Thoracic aorta (tissue), 2 donors: ENCODE measurements around the gene APIP. TPM values are rescaled to one million over a fixed set of nuclear protein-coding genes. Genes with fewer than 3 reads are reported as not detected.

ENCODE experiments used
- ATAC-seq: fragments of 150-250 bp; one replicate; pipeline ENCODE4 v1.8.0; 2017; ENCODE audit warnings: low read depth; ENCODE audit not compliant: insufficient number of reproducible peaks, low FRiP score
- DNase-seq: peaks from one replicate; pipeline ENCODE4 v3.0.0-alpha.2; 2020; ENCODE audit warnings: low spot score
- H3K27ac ChIP-seq, 2 donors: fragments of 200-600 bp; sonication (generic); 1 replicate in 1 of 2; 2 replicates in 1 of 2; pipeline ENCODE4 v1.5.1; 2016; ENCODE audit warnings: mild to moderate bottlenecking in 2 of 2, moderate library complexity in 2 of 2
- H3K27me3 ChIP-seq: fragments of 200-600 bp; sonication (generic); replicated peaks from 2 replicates; pipeline ENCODE4 v1.6.0; 2016; ENCODE audit warnings: mild to moderate bottlenecking; ENCODE audit not compliant: insufficient read depth
- H3K36me3 ChIP-seq: fragments of 200-600 bp; sonication (generic); one replicate; pipeline ENCODE4 v1.5.1; 2016
- H3K4me1 ChIP-seq, 2 donors: fragments of 200-600 bp; sonication (generic); 1 replicate in 1 of 2; 2 replicates in 1 of 2; pipeline versions ENCODE4 v1.5.1 to v1.6.0; 2016; ENCODE audit warnings: low read depth in 2 of 2, mild to moderate bottlenecking in 1 of 2; ENCODE audit not compliant: control insufficient read depth in 1 of 2
- H3K4me3 ChIP-seq: fragments of 200-600 bp; sonication (generic); 2 replicates; pipeline ENCODE4 v1.5.1; 2016; ENCODE audit warnings: mild to moderate bottlenecking
- H3K9me3 ChIP-seq: fragments of 200-600 bp; sonication (generic); 2 replicates; pipeline ENCODE4 v1.5.1; 2016
- total RNA-seq, 2 donors: library from RNA; depleted of rRNA; stranded (reverse); fragments of >200 nt; gene quantifications; one replicate each; pipeline versions ENCODE4 v1.1.0 to v1.2.3, GENCODE V29; 2016
- TF ChIP-seq, protein P1 (sequence below): fragments of 200-600 bp; sonication (generic); IDR thresholded peaks from one replicate; pipeline ENCODE4 v1.5.1; 2019; ENCODE audit warnings: antibody characterized with exemption

APIP gene
- total RNA-seq, 2 donors from 2014 or later = 16.9 to 25.0 TPM

DNA sequence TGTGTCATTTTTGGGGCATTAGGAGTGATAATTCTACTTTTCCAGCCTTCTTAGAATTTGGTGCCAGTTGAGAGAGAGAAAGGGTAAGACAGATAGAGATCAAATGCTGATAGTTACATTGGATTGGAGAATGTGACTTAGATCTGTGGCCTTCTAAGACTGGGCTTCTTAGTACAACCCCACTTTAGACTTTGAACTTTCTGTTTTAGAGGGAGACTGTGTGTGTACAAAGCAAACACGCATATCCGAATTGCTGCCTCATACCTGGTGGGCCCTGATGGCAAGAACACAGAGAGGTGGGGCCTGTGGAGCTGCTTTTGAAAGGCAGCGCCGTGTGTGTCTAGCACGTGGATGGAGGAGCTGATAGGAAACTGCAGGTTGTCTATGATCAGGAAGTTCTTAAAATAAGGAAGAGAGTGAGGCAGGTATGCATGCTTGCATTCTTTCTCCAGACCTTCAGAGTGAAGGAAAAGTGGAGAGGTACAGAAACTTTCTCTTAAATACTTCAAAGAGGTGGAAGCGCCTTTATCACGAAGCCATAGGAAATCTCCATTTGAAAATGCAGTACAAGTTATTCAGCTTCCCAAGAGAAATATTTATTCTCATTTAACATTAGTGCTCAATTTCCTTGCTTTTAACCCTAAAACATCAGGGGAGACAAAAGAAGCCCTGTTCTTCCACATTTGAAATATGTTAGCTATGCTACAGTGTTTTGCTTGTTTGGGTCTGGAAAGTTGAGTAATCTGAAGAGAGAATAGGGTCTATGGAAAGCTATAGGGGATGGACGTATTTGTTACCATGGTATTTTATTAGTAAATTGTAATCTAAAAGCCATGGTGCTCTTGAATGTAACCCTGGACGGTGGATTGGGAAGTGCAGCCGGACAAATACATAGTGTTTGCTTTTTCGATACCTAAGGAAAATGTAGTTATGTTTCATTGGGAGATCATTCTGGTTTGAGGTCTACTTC is 13.9 kb upstream of the APIP start:
- peaks cover 6% of the 10 kb centered on the region for H3K36me3 ChIP-seq
- TF ChIP-seq, protein P1, sequence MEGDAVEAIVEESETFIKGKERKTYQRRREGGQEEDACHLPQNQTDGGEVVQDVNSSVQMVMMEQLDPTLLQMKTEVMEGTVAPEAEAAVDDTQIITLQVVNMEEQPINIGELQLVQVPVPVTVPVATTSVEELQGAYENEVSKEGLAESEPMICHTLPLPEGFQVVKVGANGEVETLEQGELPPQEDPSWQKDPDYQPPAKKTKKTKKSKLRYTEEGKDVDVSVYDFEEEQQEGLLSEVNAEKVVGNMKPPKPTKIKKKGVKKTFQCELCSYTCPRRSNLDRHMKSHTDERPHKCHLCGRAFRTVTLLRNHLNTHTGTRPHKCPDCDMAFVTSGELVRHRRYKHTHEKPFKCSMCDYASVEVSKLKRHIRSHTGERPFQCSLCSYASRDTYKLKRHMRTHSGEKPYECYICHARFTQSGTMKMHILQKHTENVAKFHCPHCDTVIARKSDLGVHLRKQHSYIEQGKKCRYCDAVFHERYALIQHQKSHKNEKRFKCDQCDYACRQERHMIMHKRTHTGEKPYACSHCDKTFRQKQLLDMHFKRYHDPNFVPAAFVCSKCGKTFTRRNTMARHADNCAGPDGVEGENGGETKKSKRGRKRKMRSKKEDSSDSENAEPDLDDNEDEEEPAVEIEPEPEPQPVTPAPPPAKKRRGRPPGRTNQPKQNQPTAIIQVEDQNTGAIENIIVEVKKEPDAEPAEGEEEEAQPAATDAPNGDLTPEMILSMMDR = no peak
- H3K27me3 ChIP-seq = no peaks in the 10 kb centered on the region
- H3K9me3 ChIP-seq = no peaks in the 10 kb centered on the region
- no peak for ATAC-seq
- no peak for DNase-seq
- H3K27ac ChIP-seq = no peak overlapping the region
- no peak overlapping the region for H3K4me3 ChIP-seq
- H3K4me1 ChIP-seq = peaks cover 0 to 39% of the 10 kb centered on the region in 2 donors

DNA sequence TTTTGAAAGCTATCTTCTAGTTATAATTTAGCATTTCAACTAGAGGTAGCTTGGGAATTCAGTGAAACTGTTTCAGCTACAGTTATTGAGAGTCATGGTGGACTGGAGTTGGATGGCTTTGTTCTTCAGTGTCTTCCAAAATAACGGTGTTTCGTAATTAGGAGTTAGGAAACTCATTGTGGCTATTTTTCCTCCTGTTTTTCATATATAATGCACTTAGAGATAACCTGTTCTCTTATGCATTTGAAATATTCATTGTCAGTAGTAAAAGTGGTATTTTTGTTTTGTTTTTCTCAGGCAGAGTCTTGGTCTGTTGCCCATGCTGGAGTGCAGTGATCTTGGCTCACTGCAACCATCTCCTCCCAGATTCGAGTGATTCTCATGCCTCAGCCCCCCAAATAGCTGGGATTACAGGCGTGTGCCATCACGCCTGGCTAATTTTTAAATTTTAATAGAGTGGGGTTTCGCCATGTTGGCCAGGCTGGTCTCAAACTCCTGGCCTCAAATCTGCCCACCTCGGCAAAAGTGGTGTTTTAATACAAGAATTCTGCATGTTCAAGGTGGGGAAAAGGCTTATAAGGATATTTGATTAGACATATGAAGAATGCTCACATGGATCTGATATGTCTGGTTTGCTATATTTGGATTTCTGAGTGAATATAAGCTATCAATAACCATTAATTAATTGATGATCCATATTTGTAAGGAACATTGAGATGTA is 12.9 kb upstream of the APIP start:
- peaks cover 6% of the 10 kb centered on the region for H3K36me3 ChIP-seq
- no peak overlapping the region for H3K27ac ChIP-seq
- TF ChIP-seq, protein P1 = no peak
- ATAC-seq (no peak), DNase-seq (no peak)
- no peak overlapping the region for H3K4me3 ChIP-seq
- H3K27me3 ChIP-seq = no peaks in the 10 kb centered on the region
- peaks cover 3 to 46% of the 10 kb centered on the region in 2 donors for H3K4me1 ChIP-seq
- no peaks in the 10 kb centered on the region for H3K9me3 ChIP-seq

DNA sequence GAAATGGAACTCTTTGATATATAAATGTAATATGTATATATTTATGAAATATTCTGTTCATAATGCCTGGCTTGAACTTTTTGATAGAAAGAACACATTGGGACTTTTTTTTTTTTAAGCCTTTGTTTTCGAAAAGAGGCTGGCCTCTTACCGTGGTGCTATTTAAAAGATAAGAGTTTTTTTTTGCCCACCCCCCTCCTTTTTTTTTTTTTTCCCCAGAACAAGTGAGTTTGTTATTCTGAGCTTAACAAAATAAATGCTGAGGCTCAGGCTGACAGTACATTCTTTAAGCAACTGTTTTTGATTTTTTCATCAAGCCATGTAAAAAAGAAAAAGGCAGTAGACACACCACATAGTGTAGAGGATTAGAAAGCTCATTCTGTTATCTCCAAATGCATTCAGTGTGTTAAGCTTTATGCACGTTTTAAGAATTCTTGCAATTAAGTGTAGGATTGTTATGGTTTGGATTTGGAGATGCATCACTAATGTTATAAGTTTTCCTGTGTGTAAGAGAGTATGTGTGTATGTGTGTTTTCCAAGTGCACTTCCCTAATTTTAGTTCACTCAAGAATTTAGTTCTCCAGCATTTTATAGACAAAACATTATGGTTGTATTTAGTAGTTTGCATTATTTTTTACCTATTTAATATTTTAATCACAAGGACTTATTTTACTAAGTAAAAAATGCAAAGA is 12.2 kb upstream of the APIP start:
- no peak overlapping the region for H3K4me3 ChIP-seq
- H3K36me3 ChIP-seq = peaks cover 6% of the 10 kb centered on the region
- H3K27ac ChIP-seq = no peak overlapping the region
- peaks cover 4 to 53% of the 10 kb centered on the region in 2 donors for H3K4me1 ChIP-seq
- no peaks in the 10 kb centered on the region for H3K27me3 ChIP-seq
- DNase-seq (no peak), ATAC-seq (no peak)
- TF ChIP-seq, protein P1 = no peak
- H3K9me3 ChIP-seq = no peaks in the 10 kb centered on the region

DNA sequence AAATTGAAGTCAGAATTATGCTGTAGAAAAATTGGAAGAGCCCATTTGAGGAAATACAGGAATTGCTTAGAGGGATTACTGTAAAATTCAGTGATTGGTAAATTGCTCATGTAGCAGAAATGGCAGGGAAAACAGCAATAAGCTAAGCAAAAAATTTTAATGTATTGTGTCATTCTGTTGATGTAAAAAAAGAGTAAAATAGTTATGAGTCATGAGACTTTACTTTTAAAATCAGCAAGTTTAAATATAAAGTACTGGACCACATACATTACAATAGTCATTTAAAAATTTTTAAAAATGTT is 10.6 kb upstream of the APIP start:
- Histone ChIP-seq H3K4me3 (no peak overlapping the region), H3K27ac (no peak overlapping the region), H3K9me3 (no peaks in the 10 kb centered on the region), H3K4me1 (peaks cover 4 to 55% of the 10 kb centered on the region in 2 donors), H3K36me3 (no peaks in the 10 kb centered on the region), H3K27me3 (no peaks in the 10 kb centered on the region)
- ATAC-seq = no peak
- DNase-seq = no peak
- TF ChIP-seq, protein P1 = no peak
